PC-9 (cell line): ENCODE measurements around the gene NOC2L. TPM values are rescaled to one million over a fixed set of nuclear protein-coding genes. Genes with fewer than 3 reads are reported as not detected.

Experiments used
- BruUV-seq: library from RNA; stranded (reverse); fragments of 400-500 nt; replicated peaks from 2 replicates; lab custom pipeline; 2021; lab: Mats Ljungman, UMichigan
- CTCF ChIA-PET: fragments of 300-600 bp; sonication (Branson Sonifier 250); formaldehyde crosslinking; loops from one replicate; lab custom pipeline; 2022; ENCODE audit warnings: antibody characterized with exemption; lab: Charles Lee
- POLR2A ChIA-PET: fragments of 300-600 bp; sonication (Branson Sonifier 250); formaldehyde crosslinking; loops from one replicate; lab custom pipeline; 2022; ENCODE audit warnings: antibody characterized with exemption; ENCODE audit not compliant: unreplicated experiment; lab: Charles Lee
- DNase-seq, 2 experiments: peaks; one replicate each; pipeline versions ENCODE4 v3.0.0 to v3.0.0-alpha.2; 2015 to 2022; ENCODE audit warnings: mixed read lengths in 1 of 2
- H2AFZ ChIP-seq: fragments of 200-600 bp; sonication (generic); 2 replicates; pipeline ENCODE4 v1.8.1; 2017; ENCODE audit warnings: antibody characterized with exemption
- H3F3A ChIP-seq: fragments of 200-600 bp; sonication (generic); 2 replicates; pipeline ENCODE4 v1.8.1; 2017; ENCODE audit warnings: antibody characterized with exemption, mild to moderate bottlenecking, low read depth; ENCODE audit not compliant: insufficient read depth
- H3K27ac ChIP-seq: fragments of 200-600 bp; sonication (generic); 2 replicates; pipeline ENCODE4 v1.6.1; 2016; ENCODE audit warnings: mixed run types
- H3K27me3 ChIP-seq: fragments of 200-600 bp; sonication (generic); 2 replicates; pipeline ENCODE4 v1.6.1; 2016; ENCODE audit warnings: low read depth, mixed run types; ENCODE audit not compliant: insufficient read depth
- H3K36me3 ChIP-seq: fragments of 200-600 bp; sonication (generic); 2 replicates; pipeline ENCODE4 v1.6.1; 2016; ENCODE audit warnings: low read depth, mixed run types
- H3K4me1 ChIP-seq: fragments of 200-600 bp; sonication (generic); replicated peaks from 2 replicates; pipeline ENCODE4 v1.6.1; 2016; ENCODE audit warnings: mixed run types; ENCODE audit not compliant: insufficient read depth
- H3K4me2 ChIP-seq: fragments of 200-600 bp; sonication (generic); 2 replicates; pipeline ENCODE4 v1.6.1; 2017; ENCODE audit warnings: mixed run types
- H3K4me3 ChIP-seq: fragments of 200-600 bp; sonication (generic); 2 replicates; pipeline ENCODE4 v1.6.1; 2016; ENCODE audit warnings: mixed run types
- H3K79me2 ChIP-seq: fragments of 200-600 bp; sonication (generic); 2 replicates; pipeline ENCODE4 v1.6.1; 2017; ENCODE audit warnings: low read depth, mixed run types
- H3K9me2 ChIP-seq: fragments of 200-600 bp; sonication (generic); 2 replicates; pipeline ENCODE4 v1.8.1; 2017; ENCODE audit warnings: mild to moderate bottlenecking; ENCODE audit not compliant: insufficient read depth
- H3K9me3 ChIP-seq: fragments of 200-600 bp; sonication (generic); 2 replicates; pipeline ENCODE4 v1.8.1; 2016; ENCODE audit warnings: low read depth; ENCODE audit not compliant: insufficient read depth
- H4K20me1 ChIP-seq: fragments of 200-600 bp; sonication (generic); 2 replicates; pipeline ENCODE4 v1.8.1; 2017; ENCODE audit not compliant: insufficient read depth
- CTCF ChIP-seq: fragments of 200-600 bp; sonication (generic); conservative IDR thresholded peaks from 2 replicates; pipeline ENCODE4 v1.6.1; 2017; ENCODE audit warnings: mixed run types, antibody characterized with exemption, mild to moderate bottlenecking, moderate library complexity
- EZH2 ChIP-seq: fragments of 200-600 bp; sonication (generic); IDR thresholded peaks from 2 replicates; pipeline ENCODE4 v1.8.0; 2017; ENCODE audit warnings: antibody characterized with exemption, low read depth
- intact Hi-C: fragments of 100-400 bp; cut with micrococcal nuclease; formaldehyde crosslinking; loops from one replicate; pipeline ENCODE4 v1.10.0; 2022; ENCODE audit not compliant: unreplicated experiment
- total RNA-seq: library from RNA; stranded (reverse); gene quantifications from 2 replicates; pipeline ENCODE4 v1.2.3, GENCODE V29; 2021

Gene NOC2L
- total RNA-seq, 1 experiment from 2014 or later, result 86.4 TPM

DNA sequence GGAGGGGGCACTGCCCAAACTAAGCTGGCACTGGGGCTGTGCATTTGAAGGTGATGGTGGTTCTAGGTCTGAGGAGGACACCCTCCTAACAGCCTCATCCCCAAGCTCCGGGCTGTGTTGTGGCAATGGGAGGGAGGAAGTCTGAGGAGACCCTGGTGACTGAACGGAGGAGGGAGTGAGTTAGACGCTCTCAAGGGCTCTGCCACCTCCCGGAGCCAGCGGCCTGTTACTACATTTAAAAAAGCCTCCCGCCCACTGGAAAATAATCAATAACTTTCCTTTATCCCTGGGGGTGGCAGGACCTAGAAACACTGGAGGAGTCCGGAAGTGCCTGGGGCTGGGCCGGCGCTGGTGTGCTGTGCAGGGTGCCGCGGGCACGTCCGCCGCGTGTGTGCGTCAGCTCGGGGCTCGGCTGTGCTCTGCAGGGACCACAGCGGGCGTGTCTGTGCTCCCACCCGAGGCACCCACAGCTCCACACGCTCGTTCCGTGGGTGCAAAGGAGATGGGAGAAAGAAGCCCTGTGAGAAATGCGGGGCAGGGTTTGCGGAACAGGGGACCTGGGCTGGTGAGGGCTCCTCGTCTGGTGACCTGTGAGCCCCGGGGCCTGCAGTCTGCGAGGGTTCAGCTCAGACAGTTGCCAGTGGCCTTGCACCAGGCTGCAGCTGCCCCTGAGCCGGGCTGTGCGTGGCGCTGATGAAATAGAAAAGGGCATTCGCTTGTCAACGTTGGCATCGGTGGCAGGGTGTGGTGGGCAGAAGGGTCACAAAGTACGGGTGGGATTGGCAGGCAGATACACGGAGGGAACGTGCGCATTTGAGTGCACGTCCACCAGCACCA is 30.0 kb downstream of the NOC2L start:
- intact Hi-C loops, result no loop called here
- peaks cover 23% of the 10 kb centered on the region for H3F3A ChIP-seq
- BruUV-seq, result no TSS peak
- H2AFZ ChIP-seq, result no peak overlapping the region
- TF ChIP-seq CTCF (no peak), EZH2 (no peak)
- H3K4me3 ChIP-seq, result no peak overlapping the region
- no peak overlapping the region for H3K4me2 ChIP-seq
- peaks cover 26% of the 10 kb centered on the region for H3K27me3 ChIP-seq
- CTCF ChIA-PET, result interaction anchor here (0.7 kb wide), 1 partner anchor 9 kb away, joined by 4 read pairs; no protein-coding TSS in a partner anchor
- H3K4me1 ChIP-seq, result peaks cover 12% of the 10 kb centered on the region
- H3K27ac ChIP-seq, result no peak overlapping the region
- POLR2A ChIA-PET, result no interaction called here
- no peak for DNase-seq
- H3K9me2 ChIP-seq, result no peaks in the 10 kb centered on the region
- H4K20me1 ChIP-seq, result no peaks in the 10 kb centered on the region
- no peaks in the 10 kb centered on the region for H3K9me3 ChIP-seq
- no peaks in the 10 kb centered on the region for H3K36me3 ChIP-seq
- H3K79me2 ChIP-seq, result no peaks in the 10 kb centered on the region

GRCh38 chr1:927748-928147 is 31.3 kb downstream of the NOC2L start:
- H3F3A ChIP-seq, result peaks cover 18% of the 10 kb centered on the region
- H3K4me1 ChIP-seq, result peaks cover 2% of the 10 kb centered on the region
- no peak overlapping the region for H3K4me3 ChIP-seq
- no peaks in the 10 kb centered on the region for H3K9me3 ChIP-seq
- BruUV-seq, result no TSS peak
- no peak for DNase-seq
- ChIA-PET CTCF (no interaction called here), POLR2A (no interaction called here)
- no peak overlapping the region for H3K4me2 ChIP-seq
- intact Hi-C loops, result no loop called here
- no peaks in the 10 kb centered on the region; the same call in 1 of the 2 replicates for H4K20me1 ChIP-seq
- no peaks in the 10 kb centered on the region for H3K79me2 ChIP-seq
- H3K9me2 ChIP-seq, result no peaks in the 10 kb centered on the region
- peaks cover 26% of the 10 kb centered on the region for H3K27me3 ChIP-seq
- TF ChIP-seq CTCF, result no peak
- no peak for TF ChIP-seq EZH2
- H3K27ac ChIP-seq, result no peak overlapping the region
- H3K36me3 ChIP-seq, result no peaks in the 10 kb centered on the region
- H2AFZ ChIP-seq, result no peak overlapping the region

GRCh38 chr1:927234-927633 is 31.8 kb downstream of the NOC2L start:
- no peak for TF ChIP-seq CTCF
- no peak for TF ChIP-seq EZH2
- Histone ChIP-seq H3K9me2 (no peaks in the 10 kb centered on the region), H4K20me1 (no peaks in the 10 kb centered on the region; the same call in 1 of the 2 replicates), H3F3A (peaks cover 13% of the 10 kb centered on the region), H3K4me1 (no peaks in the 10 kb centered on the region; the same call in 1 of the 2 replicates), H2AFZ (no peak overlapping the region), H3K27me3 (peaks cover 26% of the 10 kb centered on the region), H3K4me2 (no peak overlapping the region), H3K4me3 (no peak overlapping the region), H3K9me3 (no peaks in the 10 kb centered on the region), H3K27ac (no peak overlapping the region), H3K36me3 (no peaks in the 10 kb centered on the region), H3K79me2 (no peaks in the 10 kb centered on the region)
- DNase-seq, result no peak
- intact Hi-C loops, result no loop called here
- BruUV-seq, result no TSS peak
- ChIA-PET CTCF (no interaction called here), POLR2A (no interaction called here)
